RWPE2 (cell line): Measurements from ENCODE around the gene PPM1H.

Experiments used
- ATAC-seq: fragments of 200-7000 bp; cut with Tn5 transposase; 3 replicates; pipeline ENCODE4 v1.9.1; 2021; ENCODE audit warnings: low read depth
- DNase-seq: peaks from one replicate; pipeline ENCODE4 v3.0.0-alpha.2; 2020; ENCODE audit warnings: low spot score
- H3K27ac ChIP-seq: fragments of 450-650 bp; 2 replicates; pipeline ENCODE4 v1.5.1; 2017; ENCODE audit warnings: mild to moderate bottlenecking; ENCODE audit not compliant: poor library complexity, severe bottlenecking
- H3K27me3 ChIP-seq: fragments of 250-450 bp; sonication (Bioruptor Pico); 2 replicates; pipeline ENCODE4 v1.5.1; 2021; ENCODE audit warnings: mild to moderate bottlenecking, moderate library complexity; ENCODE audit not compliant: insufficient read depth, poor library complexity, severe bottlenecking
- H3K36me3 ChIP-seq: fragments of 250-450 bp; sonication (Bioruptor Pico); 2 replicates; pipeline ENCODE4 v1.5.1; 2020; ENCODE audit warnings: low read depth, mild to moderate bottlenecking, moderate library complexity
- H3K4me1 ChIP-seq: fragments of 250-450 bp; sonication (Bioruptor Pico); 2 replicates; pipeline ENCODE4 v1.5.1; 2021; ENCODE audit warnings: mild to moderate bottlenecking, moderate library complexity; ENCODE audit not compliant: insufficient read depth, poor library complexity, severe bottlenecking
- H3K4me3 ChIP-seq: fragments of 250-450 bp; sonication (Bioruptor Pico); 2 replicates; pipeline ENCODE4 v1.5.1; 2021; ENCODE audit warnings: mild to moderate bottlenecking, moderate library complexity; ENCODE audit not compliant: severe bottlenecking
- H3K9me3 ChIP-seq: fragments of 250-450 bp; sonication (Bioruptor Pico); 2 replicates; pipeline ENCODE4 v1.5.1; 2021; ENCODE audit warnings: mild to moderate bottlenecking, moderate library complexity; ENCODE audit not compliant: severe bottlenecking
- CTCF ChIP-seq: fragments of 450-650 bp; IDR thresholded peaks from one replicate; pipeline ENCODE4 v1.5.1; 2017; ENCODE audit warnings: mild to moderate bottlenecking, moderate library complexity; ENCODE audit not compliant: poor library complexity, severe bottlenecking

Gene PPM1H

DNA sequence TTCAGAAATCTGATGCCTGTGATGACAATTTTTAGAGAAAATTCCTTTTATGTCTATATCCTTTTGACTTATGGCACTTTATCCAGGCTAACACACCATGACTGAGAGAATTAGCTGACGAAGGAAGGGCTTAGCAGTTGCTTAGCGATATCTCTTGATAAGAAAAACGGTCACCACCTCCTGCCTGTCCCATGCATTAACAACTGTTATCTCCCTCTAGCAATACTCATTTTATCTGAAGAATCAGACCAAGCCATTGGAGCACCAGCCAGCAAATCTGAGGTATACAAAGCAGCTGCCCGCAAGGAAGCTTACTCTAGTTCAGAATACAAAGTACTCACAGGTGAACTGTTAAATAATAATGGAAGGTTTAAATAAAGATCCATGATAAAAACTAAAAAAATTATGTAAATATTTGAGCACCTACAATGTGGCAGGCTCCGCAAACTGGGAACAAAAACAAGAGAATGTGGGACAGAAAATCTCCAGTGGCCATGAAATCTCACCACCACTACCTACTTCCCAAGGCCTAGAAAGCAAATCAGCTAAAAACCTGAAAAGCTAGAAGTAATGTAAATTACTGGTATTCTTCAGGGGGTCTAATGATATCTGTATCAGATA is 24.3 kb downstream of the PPM1H start:
- H3K27me3 ChIP-seq: peaks cover 12% of the 10 kb centered on the region
- H3K27ac ChIP-seq: no peak overlapping the region
- no peaks in the 10 kb centered on the region for H3K4me1 ChIP-seq
- DNase-seq (no peak), ATAC-seq (no peak)
- TF ChIP-seq CTCF: no peak
- no peaks in the 10 kb centered on the region for H3K9me3 ChIP-seq
- no peaks in the 10 kb centered on the region for H3K36me3 ChIP-seq
- no peak overlapping the region for H3K4me3 ChIP-seq

- no peak for DNase-seq
- Histone ChIP-seq H3K27ac (no peak overlapping the region), H3K27me3 (peaks cover 23% of the 10 kb centered on the region), H3K4me3 (no peak overlapping the region), H3K4me1 (no peaks in the 10 kb centered on the region), H3K9me3 (no peaks in the 10 kb centered on the region), H3K36me3 (no peaks in the 10 kb centered on the region)
- no peak for ATAC-seq
- no peak for TF ChIP-seq CTCF
Measured at GRCh38 chr12:62909340-62909739, 25.6 kb downstream of the PPM1H start.

DNA sequence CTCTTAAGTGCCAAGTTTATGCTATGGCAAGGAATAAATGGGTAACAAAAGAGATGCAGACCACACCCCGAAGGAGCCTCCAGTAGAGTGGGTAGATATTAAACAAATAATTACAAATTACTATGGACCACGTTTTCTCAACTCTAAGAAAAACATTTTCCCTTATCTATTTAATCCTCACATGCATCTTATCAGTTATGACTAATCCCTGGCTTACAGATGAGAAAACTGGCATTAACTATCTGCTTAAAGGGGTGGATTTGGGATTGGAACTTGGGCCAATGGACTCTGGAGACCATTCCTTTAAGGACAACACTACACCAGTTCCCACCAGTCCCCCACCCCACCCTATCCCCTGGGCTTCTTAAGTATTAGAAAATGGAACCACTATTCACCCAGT is 26.3 kb downstream of the PPM1H start:
- no peak overlapping the region for H3K27ac ChIP-seq
- H3K4me3 ChIP-seq: no peak overlapping the region

DNA sequence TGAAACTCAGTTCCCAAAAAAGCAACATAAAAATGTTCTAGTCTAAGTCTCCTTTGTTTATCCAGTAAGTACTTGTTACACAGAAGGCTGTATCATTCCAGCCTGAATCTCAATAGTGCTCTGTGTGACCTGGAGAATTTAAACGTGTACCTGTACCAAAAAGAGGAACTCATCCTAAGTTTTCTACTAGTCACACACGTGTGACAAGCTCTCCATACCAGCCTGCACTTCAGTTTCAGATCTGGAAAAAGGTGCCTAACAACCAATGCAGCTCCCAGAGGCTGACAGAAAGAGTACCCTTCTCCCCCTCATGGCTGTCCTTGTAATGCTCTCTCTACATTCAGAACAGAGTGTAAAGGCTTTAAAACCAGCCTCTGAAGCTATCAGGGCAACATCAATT is 27.4 kb downstream of the PPM1H start:
- no peaks in the 10 kb centered on the region for H3K4me1 ChIP-seq
- TF ChIP-seq CTCF: no peak
- H3K4me3 ChIP-seq: no peak overlapping the region
- DNase-seq (no peak), ATAC-seq (no peak)
- no peak overlapping the region for H3K27ac ChIP-seq
- H3K36me3 ChIP-seq: no peaks in the 10 kb centered on the region
- H3K9me3 ChIP-seq: no peaks in the 10 kb centered on the region
- peaks cover 23% of the 10 kb centered on the region for H3K27me3 ChIP-seq

More for the DNA sequence above, 26.3 kb downstream of the PPM1H start:
- Histone ChIP-seq H3K27me3 (peaks cover 23% of the 10 kb centered on the region), H3K9me3 (no peaks in the 10 kb centered on the region), H3K36me3 (no peaks in the 10 kb centered on the region), H3K4me1 (no peaks in the 10 kb centered on the region)
- DNase-seq (no peak), ATAC-seq (no peak)
- TF ChIP-seq CTCF: no peak

DNA sequence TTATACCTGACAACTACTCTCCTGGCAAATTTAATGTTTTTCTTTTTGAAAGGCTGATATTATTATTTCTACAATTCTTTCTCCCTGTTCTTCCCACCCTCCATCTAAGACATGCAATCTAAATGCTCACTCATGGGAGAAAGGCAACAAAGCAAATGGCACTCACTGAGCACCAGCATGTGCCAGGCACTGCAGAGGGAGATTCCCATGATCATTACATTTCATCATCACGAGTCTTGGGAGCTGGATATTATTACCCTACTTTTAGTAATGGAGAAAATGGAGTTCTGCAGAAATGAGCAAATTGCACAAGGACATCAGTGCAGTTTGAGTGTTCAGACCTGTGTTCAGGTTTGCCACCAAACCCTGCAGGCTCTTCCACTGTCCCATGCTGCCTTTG is 27.9 kb downstream of the PPM1H start:
- Histone ChIP-seq H3K4me3 (no peak overlapping the region), H3K9me3 (no peaks in the 10 kb centered on the region), H3K27me3 (peaks cover 23% of the 10 kb centered on the region), H3K27ac (no peak overlapping the region), H3K4me1 (no peaks in the 10 kb centered on the region), H3K36me3 (no peaks in the 10 kb centered on the region)
- no peak for ATAC-seq
- TF ChIP-seq CTCF: no peak
- DNase-seq: no peak
